HL-60/S4 treated with retinoic acid at 250 ng/mL for 4 days and 3 days (cell line): ENCODE measurements around the gene RXRB.
"Not testable (repeated sequence)": the region's sequence is repeated elsewhere in the genome, so short reads cannot be mapped to it uniquely, and the experiment has no call there.

ENCODE experiments used
- in situ Hi-C: fragments of 300-500 bp; cut with MboI; formaldehyde crosslinking; loops from 2 replicates; pipeline ENCODE4 v1.7.0; 2022; ENCODE audit warnings: low sequenced_read_pairs

The RXRB gene

GRCh38 chr6:33164665-33165373, 35.6 kb downstream of the RXRB start:
- in situ Hi-C loops = no loop called here

GRCh38 chr6:33164176-33164575, 36.3 kb downstream of the RXRB start:
- in situ Hi-C loops = no loop called here

DNA sequence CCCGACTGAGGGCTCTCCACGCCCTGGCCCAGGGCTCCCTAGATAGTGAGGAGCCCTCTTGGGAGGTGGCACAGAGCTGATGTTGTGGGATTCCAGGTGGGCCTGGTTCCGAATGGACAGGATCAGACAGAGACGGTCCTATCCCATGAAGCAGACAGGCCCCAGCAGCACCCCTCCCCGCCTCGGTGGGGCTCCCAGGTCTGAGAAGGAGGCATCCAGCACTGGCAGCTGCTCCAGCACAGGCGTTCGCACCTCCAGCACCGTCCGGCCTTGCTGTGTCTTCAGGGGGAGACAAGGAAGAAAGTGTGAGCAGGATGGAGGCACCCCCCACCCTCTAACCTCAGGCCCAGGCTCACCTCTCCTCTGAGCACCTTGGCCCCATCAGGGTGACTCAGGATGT, 36.9 kb downstream of the RXRB start:
- in situ Hi-C loops = no loop called here

GRCh38 chr6:33161354-33162331, 38.8 kb downstream of the RXRB start:
- in situ Hi-C loops = no loop called here

DNA sequence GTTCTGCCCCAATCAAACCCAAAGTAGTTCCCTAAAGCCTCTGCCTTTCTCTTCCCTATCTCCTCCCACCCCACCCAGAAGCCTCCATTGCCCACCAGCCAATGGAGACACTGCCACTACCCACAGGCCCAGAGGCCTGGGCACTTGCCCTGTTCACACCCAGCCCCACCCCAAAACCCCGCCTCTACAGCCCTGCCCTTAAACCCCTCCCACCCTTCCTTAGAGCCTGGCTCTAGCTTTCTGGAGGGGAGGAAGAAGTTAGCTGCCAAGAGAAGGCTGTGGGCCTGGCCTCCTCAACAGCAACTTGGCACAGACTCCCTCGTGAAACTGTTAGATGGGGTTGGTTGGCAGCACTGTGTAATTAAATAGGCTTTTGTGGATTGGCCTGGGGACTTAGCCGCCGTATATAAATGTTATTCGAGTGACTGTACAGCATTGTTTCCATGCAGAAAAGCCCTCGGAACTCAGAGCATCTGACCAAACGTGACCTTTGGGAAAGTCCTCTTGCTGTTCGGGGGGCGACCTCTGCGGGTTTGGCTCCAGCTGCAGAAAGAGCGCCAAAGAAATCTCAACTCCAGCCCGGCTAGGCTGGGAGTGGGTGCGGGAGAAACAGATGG, 39.6 kb downstream of the RXRB start:
- in situ Hi-C loops = no loop called here

- in situ Hi-C loops = no loop called here
Measured at GRCh38 chr6:33160096-33160495, 40.4 kb downstream of the RXRB start.

DNA sequence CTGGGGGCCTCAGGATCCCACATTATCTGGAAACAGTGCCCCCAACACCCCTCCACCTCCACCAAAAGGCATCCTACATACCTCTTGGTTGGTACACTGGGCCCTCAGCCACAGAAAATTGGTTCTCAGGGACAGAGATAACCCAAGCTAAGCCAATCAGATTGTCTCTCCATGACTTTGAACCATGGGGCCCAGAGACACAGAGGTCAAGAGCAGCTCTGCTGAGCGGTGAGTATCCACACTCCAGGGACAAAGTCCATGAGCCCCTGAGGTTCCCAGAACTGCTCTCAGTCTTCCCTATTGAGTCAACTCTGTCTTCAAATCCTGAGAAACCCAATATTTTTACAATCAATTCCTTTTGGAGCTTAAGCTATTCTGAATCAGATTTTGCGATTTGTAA, 43.5 kb downstream of the RXRB start:
- in situ Hi-C loops = no loop called here

DNA sequence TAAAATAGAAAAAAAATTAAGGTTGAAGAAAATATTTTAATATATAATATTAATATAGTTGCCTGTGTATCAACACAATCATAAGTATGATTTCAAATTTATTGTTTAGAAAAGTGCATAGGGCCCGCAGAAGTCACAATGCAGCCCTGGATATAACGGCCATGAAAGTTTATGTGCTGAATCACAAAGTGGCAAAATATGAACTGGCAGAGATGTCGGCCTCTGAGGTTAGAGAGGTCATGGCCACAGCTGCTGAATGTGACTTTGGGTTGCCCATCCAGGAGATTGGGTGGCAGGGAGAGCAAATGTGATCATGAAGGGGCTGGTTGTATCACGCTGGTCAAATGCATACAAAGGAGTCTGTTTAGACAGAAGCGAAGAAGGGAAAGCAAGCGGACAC, 43.9 kb downstream of the RXRB start:
- in situ Hi-C loops = no loop called here

- in situ Hi-C loops = no loop called here
Measured at GRCh38 chr6:33154349-33154748, 46.1 kb downstream of the RXRB start.

- in situ Hi-C loops = no loop called here
Measured at GRCh38 chr6:33151050-33151449, 49.4 kb downstream of the RXRB start.

- in situ Hi-C loops = not testable (repeated sequence)
Measured at GRCh38 chr6:33150560-33150959, 49.9 kb downstream of the RXRB start.

- in situ Hi-C loops = no loop called here
Measured at GRCh38 chr6:33147807-33148666, 52.4 kb downstream of the RXRB start.

DNA sequence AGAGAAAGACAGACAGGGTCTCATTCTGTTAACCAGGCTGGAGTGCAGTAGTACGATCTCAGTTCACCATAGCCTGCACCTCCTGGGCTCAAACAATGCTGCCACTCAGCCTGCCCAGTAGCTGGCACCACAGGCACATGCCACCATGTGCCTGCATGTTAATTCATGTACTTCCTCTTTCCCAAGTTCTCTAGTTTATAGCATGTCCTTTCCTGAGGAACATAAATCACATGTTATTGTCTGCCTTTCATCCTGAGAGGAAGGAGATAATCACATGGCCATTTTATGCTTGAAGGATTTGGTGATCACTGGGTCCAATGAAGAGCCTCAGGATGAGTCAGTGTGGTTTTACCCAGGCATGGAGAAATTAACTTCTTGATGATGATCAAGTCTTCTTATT, 56.1 kb downstream of the RXRB start:
- in situ Hi-C loops = no loop called here
